Body of pancreas (tissue), 4 donors: ENCODE measurements around the gene GALR2. TPM values are rescaled to one million over a fixed set of nuclear protein-coding genes. Genes with fewer than 3 reads are reported as not detected.

Experiments
- ATAC-seq: fragments of 150-250 bp; one replicate; pipeline ENCODE4 v1.9.1; 2016
- DNase-seq, 4 donors: peaks; one replicate each; pipeline ENCODE4 v3.0.0-alpha.2; 2019
- H3K27ac ChIP-seq, 4 donors: fragments of 200-600 bp; sonication (generic); 1 replicate in 3 of 4; 2 replicates in 1 of 4; pipeline versions ENCODE4 v1.5.1 to v1.6.1; 2016 to 2019; ENCODE audit warnings: mild to moderate bottlenecking in 1 of 4, mixed read lengths in 1 of 4, moderate library complexity in 1 of 4
- H3K27me3 ChIP-seq, 2 donors: fragments of 200-600 bp; sonication (generic); one replicate each; pipeline ENCODE4 v1.6.0; 2016; ENCODE audit warnings: mild to moderate bottlenecking in 1 of 2
- H3K36me3 ChIP-seq, 2 donors: fragments of 200-600 bp; sonication (generic); replicated peaks in 1 of 2; 2 replicates each; pipeline ENCODE4 v1.5.1; 2016; ENCODE audit warnings: low read depth in 2 of 2; ENCODE audit not compliant: insufficient read depth in 1 of 2
- H3K4me1 ChIP-seq: fragments of 200-600 bp; sonication (generic); one replicate; pipeline ENCODE4 v1.6.0; 2016
- H3K4me3 ChIP-seq, 2 donors: fragments of 200-600 bp; sonication (generic); 1 replicate in 1 of 2; 2 replicates in 1 of 2; pipeline ENCODE4 v1.5.1; 2016 to 2019
- H3K9me3 ChIP-seq, 3 donors: fragments of 200-600 bp; sonication (generic); 1 replicate in 2 of 3; 2 replicates in 1 of 3; pipeline ENCODE4 v1.5.1; 2016
- CTCF ChIP-seq, 7 experiments: fragments of 450-650 bp in 4 of 7; fragments of 200-600 bp in 3 of 7; sonication (generic) in 3 of 7; IDR thresholded peaks; one replicate each; pipeline ENCODE4 v1.5.1; 2016 to 2019; ENCODE audit warnings: antibody characterized with exemption in 7 of 7
- POLR2A ChIP-seq, 3 donors: fragments of 450-650 bp; IDR thresholded peaks; one replicate each; pipeline ENCODE4 v1.6.1; 2016; ENCODE audit warnings: antibody characterized with exemption in 3 of 3, mild to moderate bottlenecking in 2 of 3
- WGBS, 2 donors: methylation state at CpG; one replicate each; pipeline ENCODE4 v1.1.5; 2017; 5-methylcytosine and 5-hydroxymethylcytosine counted together
- intact Hi-C: fragments of 100-400 bp; cut with DNase I; formaldehyde crosslinking; loops from one replicate; pipeline ENCODE4 v1.15.1; 2023
- total RNA-seq, 2 donors: library from RNA; depleted of rRNA; stranded (reverse); fragments of >200 nt; gene quantifications; one replicate each; pipeline ENCODE4 v1.1.0, GENCODE V29; 2016

GALR2 gene
- total RNA-seq, 2 donors from 2014 or later: 0.52 TPM; not detected in 1

- Histone ChIP-seq H3K4me3 (peak overlapping the region; percentile 62 to 81), H3K27me3 (peaks cover 4 to 31% of the 10 kb centered on the region in 2 donors), H3K4me1 (peaks cover 47% of the 10 kb centered on the region), H3K9me3 (no peaks in the 10 kb centered on the region), H3K27ac (peak overlapping the region; percentile 59 to 79 (median 68)), H3K36me3 (peaks cover 0 to 10% of the 10 kb centered on the region in 2 donors)
- intact Hi-C loops: no loop called here
- no peak for TF ChIP-seq CTCF (IDR thresholded peaks at IDR 0.05)
- no peak for TF ChIP-seq POLR2A (IDR thresholded peaks at IDR 0.05)
- no peak for DNase-seq
- 3 to 4% methylated on average over 10 to 15 of the region's 15 CpGs for WGBS, 2 donors
- ATAC-seq: no peak
These were observed 2.9 kb upstream of the GALR2 start for GRCh38 chr17:76071531-76072147.

- 0% methylated on average over 20 to 54 of the region's 57 CpGs for WGBS, 2 donors
- H3K27ac ChIP-seq: peak within 1 kb of the TSS; percentile 59 to 79 (median 68)
- peaks cover 54% of the 10 kb centered on the region for H3K4me1 ChIP-seq
- ATAC-seq (peak; percentile 99), DNase-seq (peak; percentile 90 to 97 (median 94))
- intact Hi-C loops: no loop called here
- peaks cover 7 to 37% of the 10 kb centered on the region in 2 donors for H3K27me3 ChIP-seq
- H3K9me3 ChIP-seq: no peaks in the 10 kb centered on the region
- peak within 1 kb of the TSS; percentile 62 to 81 for H3K4me3 ChIP-seq
- peaks cover 0 to 4% of the 10 kb centered on the region in 2 donors for H3K36me3 ChIP-seq
- peak; percentile 73 to 87 (median 86) for TF ChIP-seq POLR2A (IDR thresholded peaks at IDR 0.05)
- TF ChIP-seq CTCF (IDR thresholded peaks at IDR 0.05): peak in 1 of 7 experiments; percentile 28
These were observed 2.3 kb upstream of the GALR2 start, which contains the start of gene SRP68 for GRCh38 chr17:76072148-76072858. TSS of gene SRP68 (minus strand) at chr17:76072517. CDS start at chr17:76072491, 26 bp downstream.

DNA sequence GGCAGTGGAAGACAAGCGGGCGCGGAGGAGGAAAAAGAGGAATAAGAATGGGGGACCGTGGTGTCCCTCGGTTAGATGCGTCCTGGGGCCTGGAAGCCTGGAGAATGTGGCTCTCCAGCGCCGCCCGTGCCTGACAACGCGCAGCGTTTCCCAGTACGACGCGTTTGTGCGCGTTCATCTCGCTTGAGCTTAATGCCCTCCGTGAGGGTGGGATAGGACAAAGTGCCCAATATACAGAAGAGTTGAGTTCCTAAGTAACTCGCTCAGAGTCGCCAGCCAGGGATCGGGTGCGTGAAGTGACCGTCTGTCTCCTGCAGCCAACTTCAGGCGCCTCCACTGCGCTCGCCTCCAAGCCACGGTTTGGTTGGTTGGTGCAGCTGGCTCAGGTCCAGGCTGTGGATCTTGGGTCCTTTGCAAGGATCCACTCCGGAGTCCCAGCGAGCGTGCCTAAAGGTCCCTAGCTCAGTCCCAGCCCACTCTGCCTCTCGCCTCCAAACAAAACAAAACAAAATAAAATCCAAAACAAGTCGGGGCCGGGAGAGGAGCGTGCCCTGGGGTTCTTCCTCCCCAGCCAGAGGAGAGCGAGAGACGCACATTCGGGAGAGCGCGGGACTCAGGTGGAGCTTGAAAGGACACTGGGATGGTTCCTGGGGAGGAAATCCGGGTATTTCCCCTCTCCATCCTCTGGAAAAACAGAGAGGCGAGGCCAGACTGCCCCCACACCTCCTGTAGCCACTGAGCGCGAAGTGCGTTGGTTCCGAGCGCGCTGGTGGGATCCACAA lies 974 bp downstream of the GALR2 start:
- DNase-seq (no peak), ATAC-seq (no peak)
- Histone ChIP-seq H3K9me3 (no peaks in the 10 kb centered on the region), H3K4me3 (no peak overlapping the region), H3K4me1 (peaks cover 67% of the 10 kb centered on the region), H3K27me3 (peaks cover 7 to 42% of the 10 kb centered on the region in 2 donors), H3K27ac (no peak overlapping the region), H3K36me3 (no peaks in the 10 kb centered on the region)
- WGBS, 2 donors: 19 to 31% methylated on average over 36 to 48 of the region's 48 CpGs
- intact Hi-C loops: no loop called here
- TF ChIP-seq POLR2A (IDR thresholded peaks at IDR 0.05): no peak
- TF ChIP-seq CTCF (IDR thresholded peaks at IDR 0.05): no peak

- Histone ChIP-seq H3K36me3 (no peaks in the 10 kb centered on the region), H3K9me3 (no peaks in the 10 kb centered on the region), H3K27me3 (peaks cover 7 to 42% of the 10 kb centered on the region in 2 donors), H3K4me3 (no peak overlapping the region), H3K4me1 (peaks cover 62% of the 10 kb centered on the region), H3K27ac (no peak overlapping the region)
- intact Hi-C loops: no loop called here
- DNase-seq (no peak), ATAC-seq (no peak)
- 17 to 46% methylated on average over 31 to 40 of the region's 41 CpGs for WGBS, 2 donors
- TF ChIP-seq CTCF (IDR thresholded peaks at IDR 0.05) (no peak), POLR2A (IDR thresholded peaks at IDR 0.05) (no peak)
These were observed 1.7 kb downstream of the GALR2 start for GRCh38 chr17:76076146-76076764.
